ENCODE results near the gene SPATA21. TPM values are rescaled to one million over a fixed set of nuclear protein-coding genes. Genes with fewer than 3 reads are reported as not detected.

Gene SPATA21
- total and polyA plus RNA-seq, 10 of the 15 experiments (the other 5 are each of a cell fraction or from before 2014, with no cell fraction given) = 0.05 to 1.1 (median 0.24) TPM; not detected in 1

GRCh38 chr1:16468558-16468957, 31.3 kb upstream of the SPATA21 start:
- Histone ChIP-seq H2AFZ (ENCODE audit: control insufficient read depth, low read depth, low read length) (no peak overlapping the region), H3K9ac (ENCODE audit: control insufficient read depth, insufficient read depth, low read length) (no peak overlapping the region), H4K20me1 (ENCODE audit: control insufficient read depth, insufficient read depth) (no peaks in the 10 kb centered on the region), H3K79me2 (ENCODE audit: control insufficient read depth, insufficient read depth, low read length) (no peaks in the 10 kb centered on the region), H3K9me3 (replicated peaks; ENCODE audit: control insufficient read depth, insufficient read depth, low read length) (no peaks in the 10 kb centered on the region), H3K27me3 (replicated peaks in 1 of 2; ENCODE audit: control insufficient read depth in 2 of 2, insufficient read depth in 2 of 2, low read length in 1 of 2) (no peaks in the 10 kb centered on the region), H3K36me3 (ENCODE audit: control insufficient read depth in 2 of 2, insufficient read depth in 2 of 2, low read length in 1 of 2) (no peaks in the 10 kb centered on the region; a peak in 1 of 4 replicates), H3K4me2 (ENCODE audit: control insufficient read depth, insufficient read depth) (no peak overlapping the region), H3K4me1 (ENCODE audit: control insufficient read depth, insufficient read depth, low read length) (no peaks in the 10 kb centered on the region), H3K27ac (ENCODE audit: control insufficient read depth, insufficient read depth) (no peak overlapping the region), H3K4me3 (no peak overlapping the region)
- TF ChIP-seq ZNF687 (IDR thresholded peaks at IDR 0.05) (no peak), MTA2 (IDR thresholded peaks at IDR 0.05; ENCODE audit: low read depth) (no peak), EP300 (IDR thresholded peaks at IDR 0.05; ENCODE audit: borderline replicate concordance in 1 of 2, control insufficient read depth in 1 of 2, low read depth in 2 of 2, low read length in 2 of 2) (no peak), SUPT20H (IDR thresholded peaks at IDR 0.05; ENCODE audit: borderline replicate concordance, control insufficient read depth, low read depth, low read length) (no peak)
- TF ChIP-seq, protein P1, sequence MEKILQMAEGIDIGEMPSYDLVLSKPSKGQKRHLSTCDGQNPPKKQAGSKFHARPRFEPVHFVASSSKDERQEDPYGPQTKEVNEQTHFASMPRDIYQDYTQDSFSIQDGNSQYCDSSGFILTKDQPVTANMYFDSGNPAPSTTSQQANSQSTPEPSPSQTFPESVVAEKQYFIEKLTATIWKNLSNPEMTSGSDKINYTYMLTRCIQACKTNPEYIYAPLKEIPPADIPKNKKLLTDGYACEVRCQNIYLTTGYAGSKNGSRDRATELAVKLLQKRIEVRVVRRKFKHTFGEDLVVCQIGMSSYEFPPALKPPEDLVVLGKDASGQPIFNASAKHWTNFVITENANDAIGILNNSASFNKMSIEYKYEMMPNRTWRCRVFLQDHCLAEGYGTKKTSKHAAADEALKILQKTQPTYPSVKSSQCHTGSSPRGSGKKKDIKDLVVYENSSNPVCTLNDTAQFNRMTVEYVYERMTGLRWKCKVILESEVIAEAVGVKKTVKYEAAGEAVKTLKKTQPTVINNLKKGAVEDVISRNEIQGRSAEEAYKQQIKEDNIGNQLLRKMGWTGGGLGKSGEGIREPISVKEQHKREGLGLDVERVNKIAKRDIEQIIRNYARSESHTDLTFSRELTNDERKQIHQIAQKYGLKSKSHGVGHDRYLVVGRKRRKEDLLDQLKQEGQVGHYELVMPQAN (conservative IDR thresholded peaks at IDR 0.05) = no peak
- TF ChIP-seq, protein P2, sequence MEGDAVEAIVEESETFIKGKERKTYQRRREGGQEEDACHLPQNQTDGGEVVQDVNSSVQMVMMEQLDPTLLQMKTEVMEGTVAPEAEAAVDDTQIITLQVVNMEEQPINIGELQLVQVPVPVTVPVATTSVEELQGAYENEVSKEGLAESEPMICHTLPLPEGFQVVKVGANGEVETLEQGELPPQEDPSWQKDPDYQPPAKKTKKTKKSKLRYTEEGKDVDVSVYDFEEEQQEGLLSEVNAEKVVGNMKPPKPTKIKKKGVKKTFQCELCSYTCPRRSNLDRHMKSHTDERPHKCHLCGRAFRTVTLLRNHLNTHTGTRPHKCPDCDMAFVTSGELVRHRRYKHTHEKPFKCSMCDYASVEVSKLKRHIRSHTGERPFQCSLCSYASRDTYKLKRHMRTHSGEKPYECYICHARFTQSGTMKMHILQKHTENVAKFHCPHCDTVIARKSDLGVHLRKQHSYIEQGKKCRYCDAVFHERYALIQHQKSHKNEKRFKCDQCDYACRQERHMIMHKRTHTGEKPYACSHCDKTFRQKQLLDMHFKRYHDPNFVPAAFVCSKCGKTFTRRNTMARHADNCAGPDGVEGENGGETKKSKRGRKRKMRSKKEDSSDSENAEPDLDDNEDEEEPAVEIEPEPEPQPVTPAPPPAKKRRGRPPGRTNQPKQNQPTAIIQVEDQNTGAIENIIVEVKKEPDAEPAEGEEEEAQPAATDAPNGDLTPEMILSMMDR (IDR thresholded peaks at IDR 0.05 in 2 of 3, conservative IDR thresholded peaks at IDR 0.05 in 1 of 3; ENCODE audit: control insufficient read depth in 2 of 3, extremely low read depth in 1 of 3, insufficient read depth in 1 of 3, low read depth in 3 of 3, low read length in 3 of 3) = no peak
- ChIA-PET CTCF (no interaction called here), RAD21 (ENCODE audit: unreplicated experiment) (no interaction called here), POLR2A (no interaction called here), SMC1A (ENCODE audit: uncharacterized antibody, unreplicated experiment) (no interaction called here)
- DNase-seq (ENCODE audit: low read depth, low spot score) (no peak), ATAC-seq (no peak), FAIRE-seq (no peak)
- BruUV-seq (replicated peaks) = no TSS peak
- WGBS (ENCODE audit: insufficient coverage, insufficient replicate concordance, low lambda C conversion rate, missing lambda C conversion rate) = 72% methylated on average over 3 of the region's 3 CpGs
- intact Hi-C loops (cut with micrococcal nuclease; ENCODE audit: unreplicated experiment) = no loop called here
- in situ Hi-C loops (cut with MboI) = no loop called here

Measured in GM12878 (cell line).